IMR-90 (cell line): ENCODE measurements around the gene KCNG4.

Source experiments
- MAZ ChIP-seq: IDR thresholded peaks from 2 replicates; pipeline ENCODE4 v1.6.1; 2012; ENCODE audit warnings: low read depth, mild to moderate bottlenecking, low read length, improper control_type of control experiment, moderate library complexity, borderline replicate concordance
- POLR2A ChIP-seq: IDR thresholded peaks from 2 replicates; pipeline ENCODE4 v1.6.1; 2012; ENCODE audit warnings: mild to moderate bottlenecking, low read depth, low read length
- RAD21 ChIP-seq: IDR thresholded peaks from 2 replicates; pipeline ENCODE4 v1.6.1; 2012; ENCODE audit warnings: low read length, improper control_type of control experiment
- RFX5 ChIP-seq: IDR thresholded peaks from 2 replicates; pipeline ENCODE4 v1.8.0; 2012; ENCODE audit warnings: low read depth, mild to moderate bottlenecking, low read length, moderate library complexity
- TF ChIP-seq, protein P1 (sequence below): conservative IDR thresholded peaks from 2 replicates; pipeline ENCODE4 v1.5.1; 2012; ENCODE audit warnings: mild to moderate bottlenecking, low read depth, low read length, improper control_type of control experiment
- TF ChIP-seq, protein P2 (sequence below): fragments of 150-350 bp; IDR thresholded peaks from 2 replicates; pipeline ENCODE4 v1.6.1; 2016; ENCODE audit warnings: low read depth, mild to moderate bottlenecking, low read length, moderate library complexity, borderline replicate concordance

DNA sequence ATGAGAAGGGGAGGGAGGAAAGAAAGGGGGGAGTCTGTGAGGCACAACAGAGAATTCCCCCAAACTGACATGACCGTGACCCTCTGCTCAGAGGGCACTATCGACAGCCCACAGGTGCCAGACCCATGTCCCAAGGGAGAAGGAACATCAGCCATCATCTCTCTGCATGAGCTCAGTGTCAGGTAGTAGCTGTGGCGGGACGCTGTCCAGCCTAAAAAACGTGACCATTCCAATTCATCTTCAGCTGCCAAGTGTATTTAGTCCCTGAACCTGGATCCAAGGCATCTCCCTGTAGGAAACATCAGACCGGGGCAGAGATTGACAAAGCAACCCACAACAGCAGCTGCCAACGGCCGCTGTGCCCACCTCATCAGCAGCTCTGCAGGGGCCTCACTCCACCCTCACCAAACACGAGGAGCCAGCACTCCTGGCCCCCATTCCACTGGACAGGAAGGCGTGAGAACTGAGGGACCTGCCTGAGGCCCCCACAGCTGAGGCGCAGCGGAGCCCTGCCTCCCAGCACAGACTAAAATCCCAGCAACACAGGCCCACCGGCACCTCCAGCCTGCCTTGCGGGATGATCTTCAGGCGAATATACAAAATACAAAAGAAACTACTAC is 61.6 kb downstream of the KCNG4 start:
- TF ChIP-seq RAD21 (no peak), RFX5 (no peak), POLR2A (no peak), MAZ (no peak)
- TF ChIP-seq, protein P1, sequence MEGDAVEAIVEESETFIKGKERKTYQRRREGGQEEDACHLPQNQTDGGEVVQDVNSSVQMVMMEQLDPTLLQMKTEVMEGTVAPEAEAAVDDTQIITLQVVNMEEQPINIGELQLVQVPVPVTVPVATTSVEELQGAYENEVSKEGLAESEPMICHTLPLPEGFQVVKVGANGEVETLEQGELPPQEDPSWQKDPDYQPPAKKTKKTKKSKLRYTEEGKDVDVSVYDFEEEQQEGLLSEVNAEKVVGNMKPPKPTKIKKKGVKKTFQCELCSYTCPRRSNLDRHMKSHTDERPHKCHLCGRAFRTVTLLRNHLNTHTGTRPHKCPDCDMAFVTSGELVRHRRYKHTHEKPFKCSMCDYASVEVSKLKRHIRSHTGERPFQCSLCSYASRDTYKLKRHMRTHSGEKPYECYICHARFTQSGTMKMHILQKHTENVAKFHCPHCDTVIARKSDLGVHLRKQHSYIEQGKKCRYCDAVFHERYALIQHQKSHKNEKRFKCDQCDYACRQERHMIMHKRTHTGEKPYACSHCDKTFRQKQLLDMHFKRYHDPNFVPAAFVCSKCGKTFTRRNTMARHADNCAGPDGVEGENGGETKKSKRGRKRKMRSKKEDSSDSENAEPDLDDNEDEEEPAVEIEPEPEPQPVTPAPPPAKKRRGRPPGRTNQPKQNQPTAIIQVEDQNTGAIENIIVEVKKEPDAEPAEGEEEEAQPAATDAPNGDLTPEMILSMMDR = no peak
- TF ChIP-seq, protein P2, sequence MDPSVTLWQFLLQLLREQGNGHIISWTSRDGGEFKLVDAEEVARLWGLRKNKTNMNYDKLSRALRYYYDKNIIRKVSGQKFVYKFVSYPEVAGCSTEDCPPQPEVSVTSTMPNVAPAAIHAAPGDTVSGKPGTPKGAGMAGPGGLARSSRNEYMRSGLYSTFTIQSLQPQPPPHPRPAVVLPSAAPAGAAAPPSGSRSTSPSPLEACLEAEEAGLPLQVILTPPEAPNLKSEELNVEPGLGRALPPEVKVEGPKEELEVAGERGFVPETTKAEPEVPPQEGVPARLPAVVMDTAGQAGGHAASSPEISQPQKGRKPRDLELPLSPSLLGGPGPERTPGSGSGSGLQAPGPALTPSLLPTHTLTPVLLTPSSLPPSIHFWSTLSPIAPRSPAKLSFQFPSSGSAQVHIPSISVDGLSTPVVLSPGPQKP = no peak
